Hypothalamus (tissue), 51 donors: ENCODE measurements around the gene NTRK3.

Source experiments
- DNase-seq, 51 donors: peaks; one replicate each; lab custom pipeline; 2025; lab: John Stamatoyannopoulos, UW

The NTRK3 gene

DNA sequence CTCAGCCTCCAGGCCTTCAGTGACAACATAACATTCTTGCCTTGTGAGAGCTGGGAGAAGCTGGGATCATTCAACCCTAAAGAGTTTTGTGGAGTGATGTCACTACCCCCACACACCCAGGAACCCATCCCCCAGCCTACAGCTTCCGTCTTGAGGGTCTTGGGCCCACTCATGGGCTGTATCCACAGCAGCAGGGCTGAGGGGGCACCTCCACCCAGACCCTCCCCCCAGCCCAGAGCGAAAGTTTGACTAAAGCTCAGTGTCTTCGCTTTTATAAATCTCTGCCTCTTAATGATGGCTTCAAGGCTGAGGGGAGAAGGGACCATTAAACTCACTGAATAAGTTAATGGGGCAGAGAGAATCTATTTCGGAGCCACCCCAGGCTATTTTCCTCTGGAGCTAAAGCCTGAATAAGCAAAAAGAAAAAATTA, 23.8 kb downstream of the NTRK3 start:
- DNase-seq = no peak

DNA sequence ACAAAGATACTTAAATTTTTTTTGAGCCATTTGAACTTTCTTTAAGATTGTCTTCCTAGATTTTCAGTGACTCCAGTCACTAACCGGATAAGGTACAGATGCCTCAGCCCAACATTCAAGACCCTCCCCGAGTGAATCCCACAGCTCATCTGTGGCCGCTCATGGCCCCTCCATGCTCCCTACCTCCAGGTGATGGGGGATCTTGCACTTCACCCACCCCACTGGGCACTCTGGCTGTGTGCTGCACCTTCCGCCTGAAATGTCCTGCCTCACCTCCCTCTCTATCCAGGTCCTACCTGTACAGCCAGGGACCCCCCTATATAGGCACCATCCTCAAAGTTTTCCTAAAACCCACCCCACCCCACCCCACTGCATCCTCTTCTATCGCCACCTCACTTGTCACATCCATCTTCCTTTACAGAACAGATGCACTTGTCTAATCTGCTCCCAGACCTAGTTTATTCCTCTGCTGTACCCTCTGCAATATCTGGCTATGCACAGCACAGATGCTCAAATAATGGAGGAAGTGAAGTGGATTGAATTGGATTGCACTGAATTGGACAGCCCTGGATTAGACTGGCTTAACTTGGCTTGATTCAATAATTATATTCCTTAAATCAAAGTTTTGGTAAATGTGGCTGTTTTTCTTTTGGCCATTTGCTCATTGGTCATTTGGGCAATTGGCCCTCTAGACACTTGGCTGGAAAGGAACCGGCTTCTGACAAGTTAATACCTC, 24.5 kb downstream of the NTRK3 start:
- DNase-seq = no peak

DNA sequence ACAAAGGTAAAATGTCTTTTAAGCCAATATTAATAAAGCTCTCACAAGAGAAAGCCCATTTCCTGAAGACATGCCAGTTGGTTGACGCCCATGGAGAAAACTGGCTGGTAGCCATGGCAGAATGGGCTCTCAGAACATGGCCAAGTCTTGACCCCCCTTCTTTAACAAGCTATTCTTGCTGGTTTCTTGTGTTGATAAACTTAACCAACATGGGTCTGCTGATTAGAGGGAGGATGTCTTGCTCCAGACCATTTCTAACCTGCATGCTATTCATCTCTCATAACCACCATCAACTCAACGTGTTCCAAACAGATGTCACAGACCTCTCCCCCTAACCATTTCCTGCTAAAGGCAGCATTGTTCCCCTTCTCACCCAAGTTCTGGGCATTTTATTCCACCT, 25.7 kb downstream of the NTRK3 start:
- no peak for DNase-seq

DNA sequence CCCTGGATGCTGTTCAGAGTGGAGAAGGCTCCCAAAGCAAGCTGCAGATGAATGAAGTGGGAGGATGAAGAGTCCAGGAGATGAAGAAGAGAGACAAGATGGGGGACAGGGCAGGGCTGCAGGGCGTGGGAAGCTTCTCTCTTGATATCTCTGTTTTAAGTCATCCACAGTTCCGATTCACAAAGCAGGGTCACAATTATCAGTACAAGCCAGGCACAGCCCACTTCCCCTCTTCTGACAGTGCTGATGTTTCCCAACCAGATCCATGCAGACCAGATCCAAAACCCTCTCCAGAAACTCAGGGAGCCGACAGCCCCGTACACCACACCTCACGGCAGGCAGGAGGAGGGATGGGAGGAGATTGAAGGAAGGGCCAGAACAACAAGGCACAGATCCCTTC, 31.1 kb downstream of the NTRK3 start:
- DNase-seq = no peak

DNA sequence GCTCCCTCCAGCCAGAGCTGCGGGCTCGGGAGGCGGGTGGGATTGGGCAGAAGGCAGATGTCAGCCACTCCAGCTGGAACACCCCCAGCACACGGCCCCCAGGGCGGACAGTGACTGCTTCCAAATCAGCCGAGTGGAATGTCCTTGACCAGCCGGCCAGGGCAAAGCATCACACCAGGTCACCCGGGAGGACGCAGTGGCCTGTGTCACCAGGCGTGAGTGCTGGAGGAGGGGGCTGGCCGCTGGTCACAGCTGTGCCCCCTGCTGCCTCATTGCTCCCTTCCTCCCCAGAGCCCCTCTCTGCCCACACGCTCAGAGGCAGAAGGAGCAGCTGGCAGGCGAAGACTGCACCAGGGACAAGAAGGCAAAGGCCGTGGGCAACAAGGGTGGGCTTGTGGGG, 33.5 kb downstream of the NTRK3 start:
- peak in 1 of 51 donors; percentile 15 for DNase-seq

DNA sequence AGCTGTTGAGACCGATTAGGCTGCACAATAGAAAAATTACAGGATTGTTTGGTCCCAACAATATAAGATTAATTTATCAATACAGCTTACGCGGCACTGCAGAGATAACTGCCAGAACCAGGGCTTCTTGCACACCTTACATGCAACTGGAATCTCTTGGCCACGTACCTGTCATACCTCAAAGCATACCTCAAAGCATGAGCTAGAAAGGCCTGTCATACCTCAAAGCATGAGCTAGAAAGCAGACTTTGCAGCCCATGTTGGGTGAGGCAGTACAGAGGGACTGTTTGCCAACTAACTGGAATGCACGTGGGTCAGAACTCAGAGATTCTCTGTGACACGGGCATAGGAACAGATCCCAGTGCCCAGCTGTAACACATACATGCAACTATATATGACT, 34.7 kb downstream of the NTRK3 start:
- no peak for DNase-seq

DNA sequence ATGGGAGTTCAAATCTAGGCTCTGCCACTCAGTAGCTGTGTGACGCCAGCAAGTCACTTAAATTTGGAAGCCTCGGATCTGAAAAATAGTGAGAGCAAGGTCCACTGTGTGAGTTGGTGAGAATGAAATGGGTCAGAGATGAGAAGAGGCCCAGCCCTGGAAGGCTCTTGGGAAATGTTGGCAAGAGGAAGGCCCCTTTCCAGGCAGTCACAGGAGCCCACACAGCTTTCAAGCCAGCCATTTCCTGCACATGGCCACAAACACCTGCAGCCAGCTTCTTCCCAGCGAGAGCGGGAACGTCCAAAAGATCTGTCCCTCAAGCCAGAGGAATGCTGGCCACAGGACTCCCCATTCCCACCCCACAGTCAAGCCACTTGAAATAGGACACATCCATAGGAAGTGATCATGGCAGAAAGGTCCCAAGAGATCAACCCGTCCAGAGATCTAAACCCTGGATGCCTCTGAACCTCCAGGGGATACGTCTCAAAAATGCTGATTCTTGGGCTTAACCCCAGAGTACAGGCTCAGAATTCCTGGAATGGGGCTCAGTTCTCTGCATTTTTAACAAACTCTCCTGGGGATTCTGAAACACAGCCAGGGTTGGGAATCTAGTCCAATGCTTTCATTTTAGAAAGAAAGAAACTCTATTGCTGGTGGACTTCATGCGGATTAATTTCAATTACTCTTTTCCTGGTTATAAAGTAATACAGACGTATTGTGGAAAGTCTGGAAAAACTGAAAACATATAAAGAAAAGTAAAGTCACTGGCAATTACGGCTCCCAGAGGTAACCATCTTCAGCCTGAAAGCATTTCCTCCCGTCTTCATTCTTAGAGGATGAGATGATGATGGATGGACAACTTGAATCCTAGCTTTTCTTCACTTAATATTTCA, 35.9 kb downstream of the NTRK3 start:
- peak in 12 of 51 donors; percentile 13 to 69 (median 22) for DNase-seq

DNA sequence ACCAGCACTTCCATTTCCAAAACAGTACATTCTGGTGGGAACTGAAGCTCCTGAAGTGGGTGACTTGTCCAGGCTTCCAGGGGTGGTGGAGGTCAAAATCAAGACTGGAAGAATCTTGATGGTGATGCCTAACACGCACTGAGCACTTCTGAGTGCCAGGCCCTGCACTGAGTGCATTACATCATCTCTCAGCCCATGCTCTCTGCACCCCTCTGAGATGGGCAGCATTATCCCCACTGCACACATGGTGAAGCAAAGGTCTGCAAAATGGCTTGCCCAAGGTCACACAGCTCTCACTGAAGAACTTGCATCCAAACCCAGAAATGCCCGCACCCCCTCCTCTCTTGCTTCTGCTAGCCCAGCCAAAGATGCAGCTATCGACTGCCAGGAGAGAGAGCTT, 36.9 kb downstream of the NTRK3 start:
- peak in 2 of 51 donors; percentile 12 to 19 for DNase-seq

DNA sequence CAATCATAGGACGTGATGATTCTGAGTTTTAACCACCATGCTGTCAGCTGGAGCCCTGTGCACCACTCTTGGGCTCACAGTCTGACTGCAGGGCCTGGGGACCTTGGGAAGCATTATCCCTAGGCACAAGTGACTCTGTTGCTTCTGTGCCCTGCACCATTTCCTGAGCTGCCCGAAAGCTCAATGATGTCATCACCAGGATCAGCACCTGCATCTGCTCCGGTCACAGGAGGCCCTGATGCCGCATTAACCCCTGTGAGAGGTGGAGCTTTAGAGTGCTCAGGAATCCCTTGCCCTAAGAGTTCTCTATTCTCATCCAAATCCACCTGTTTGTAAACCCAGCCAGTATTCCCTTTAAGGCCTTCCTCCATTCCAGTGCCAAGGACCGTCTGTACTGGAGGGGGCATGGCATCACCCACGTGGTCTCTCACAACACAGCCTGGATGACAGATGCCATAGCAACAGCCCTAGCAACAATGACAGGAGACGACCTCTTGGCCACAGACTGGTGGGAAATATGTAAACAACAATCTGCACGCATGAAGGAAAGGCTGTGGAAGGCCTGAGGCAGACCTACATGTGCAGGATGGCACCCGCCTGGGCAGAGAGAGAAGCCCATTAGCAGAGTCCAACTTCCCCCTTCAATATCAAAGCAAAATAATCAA, 37.9 kb downstream of the NTRK3 start:
- peak in 28 of 51 donors; percentile 8 to 78 (median 44) for DNase-seq

DNA sequence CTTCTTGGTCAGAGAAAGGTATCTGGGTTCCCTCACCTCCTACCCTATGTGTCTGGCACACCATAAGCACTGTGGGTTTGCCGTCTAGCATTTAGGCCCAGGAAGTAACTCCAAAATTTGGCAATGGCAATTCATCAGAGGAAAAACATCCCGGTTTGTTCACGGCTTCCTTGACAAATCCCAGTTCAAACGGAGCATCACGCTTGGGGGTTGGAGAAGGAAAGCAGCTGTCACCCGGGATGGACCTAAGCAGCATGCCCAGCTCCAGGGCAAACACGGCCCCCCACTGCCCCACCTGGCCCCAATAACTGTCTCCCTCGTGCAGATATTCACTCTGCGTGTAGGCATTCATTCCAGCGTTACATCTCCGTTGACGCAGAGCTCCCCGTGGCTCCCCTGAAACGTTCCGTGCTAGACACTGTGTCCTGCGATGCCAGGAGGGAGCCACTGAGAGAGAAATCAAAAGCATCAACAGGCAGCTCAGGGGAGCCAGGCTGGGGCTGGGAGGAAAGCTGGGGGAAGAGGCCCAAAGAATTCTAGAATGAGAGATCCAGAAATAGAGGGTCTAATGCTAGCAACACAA, 41.4 kb downstream of the NTRK3 start:
- DNase-seq = peak in 22 of 51 donors; percentile 8 to 65 (median 32)

DNA sequence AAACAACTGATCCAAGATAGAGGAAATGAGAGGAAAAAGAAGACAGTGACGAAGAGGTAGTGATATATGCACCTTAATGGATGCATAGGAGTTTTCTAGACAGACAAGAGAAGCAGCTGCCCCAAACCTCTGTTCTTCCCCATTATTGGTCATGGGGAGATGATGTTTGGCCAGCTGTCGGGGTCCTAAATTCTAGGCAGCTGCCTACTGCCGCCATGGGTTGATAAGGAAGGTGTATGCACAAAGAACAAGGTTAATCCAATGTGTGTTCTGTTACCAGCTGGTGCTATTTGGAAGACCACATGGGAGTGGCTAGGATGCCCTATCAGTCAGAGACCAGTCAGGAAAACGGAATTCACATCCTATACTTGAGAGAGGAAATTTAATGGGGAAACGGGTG, 47.4 kb downstream of the NTRK3 start:
- no peak for DNase-seq

DNA sequence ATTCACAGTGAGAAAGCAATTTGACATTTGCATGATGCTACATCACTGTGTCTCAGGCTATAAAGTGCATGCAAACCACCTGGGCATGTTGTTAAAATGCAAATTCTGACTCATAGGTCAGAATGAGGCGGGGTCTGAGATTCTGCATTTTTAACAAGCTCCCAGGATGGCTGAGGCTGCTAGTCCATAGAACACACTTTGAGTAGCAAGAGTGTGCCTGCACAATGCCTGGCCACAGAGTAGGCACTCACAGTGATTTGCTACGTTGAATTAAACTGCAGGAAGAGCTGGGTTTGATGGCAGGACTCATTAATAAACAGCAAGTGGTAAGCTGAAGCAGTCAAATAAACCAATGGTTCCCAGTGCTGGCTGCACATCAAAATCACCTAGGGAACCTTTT, 48.1 kb downstream of the NTRK3 start:
- DNase-seq = peak in 8 of 51 donors; percentile 16 to 51 (median 34)

DNA sequence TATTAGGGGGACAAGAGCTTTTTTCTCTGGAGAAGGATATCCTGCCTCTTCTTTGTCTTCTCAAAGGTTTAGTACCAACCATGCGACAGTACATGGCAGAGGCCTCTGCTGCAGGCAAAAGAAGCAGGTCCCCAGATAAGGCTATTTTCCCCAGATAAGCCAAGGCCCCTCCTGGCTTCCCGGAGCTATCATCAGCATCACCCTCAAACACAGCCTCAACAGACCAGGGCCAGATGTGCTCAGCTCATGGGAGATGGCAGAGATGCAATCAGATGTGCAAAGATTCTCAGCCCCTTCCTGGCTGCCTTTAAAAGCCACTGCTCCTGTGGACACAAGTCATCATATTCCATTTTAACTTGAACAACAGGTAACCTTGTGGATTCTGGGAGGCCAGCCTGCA, 49.0 kb downstream of the NTRK3 start:
- DNase-seq = no peak

DNA sequence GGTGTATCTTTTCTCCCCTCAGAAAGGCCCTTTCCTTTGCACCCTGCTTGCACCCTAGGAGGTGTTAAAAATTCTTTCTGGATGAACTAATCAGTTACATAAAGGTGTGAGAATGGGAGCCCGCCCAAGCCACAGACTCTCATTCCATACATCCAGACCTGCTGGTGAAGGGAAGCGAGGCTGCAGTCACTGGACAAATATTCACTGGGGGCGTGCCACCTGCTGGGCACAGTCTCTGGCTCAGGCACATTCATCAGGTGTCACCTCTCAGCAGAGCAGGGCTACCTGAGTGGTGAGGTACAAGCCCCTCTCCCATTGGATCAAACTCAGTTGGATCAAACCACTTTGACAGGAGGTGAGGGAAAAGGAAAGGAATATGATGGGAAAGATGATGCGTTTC, 52.0 kb downstream of the NTRK3 start:
- no peak for DNase-seq

DNA sequence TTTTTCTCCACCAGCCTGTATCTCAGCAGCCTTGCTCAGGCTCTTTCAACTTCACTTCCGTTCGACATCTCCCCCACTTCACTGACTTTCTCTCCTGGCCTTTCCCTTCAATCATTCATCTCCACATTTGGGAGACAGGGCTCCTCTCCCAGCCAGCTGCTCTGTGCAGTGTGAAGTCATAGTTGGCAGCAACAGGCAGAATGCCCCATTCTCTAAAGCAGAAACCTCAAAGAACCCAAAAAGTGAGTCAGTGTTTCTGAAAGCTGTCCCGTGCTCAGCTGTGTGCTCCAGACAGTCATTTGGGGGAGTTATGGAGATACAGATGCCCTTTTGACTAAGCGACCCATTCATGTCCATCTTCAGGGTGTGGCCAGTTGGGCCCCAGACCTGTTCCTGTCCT, 54.3 kb downstream of the NTRK3 start:
- peak in 6 of 51 donors; percentile 4 to 29 (median 22) for DNase-seq

DNA sequence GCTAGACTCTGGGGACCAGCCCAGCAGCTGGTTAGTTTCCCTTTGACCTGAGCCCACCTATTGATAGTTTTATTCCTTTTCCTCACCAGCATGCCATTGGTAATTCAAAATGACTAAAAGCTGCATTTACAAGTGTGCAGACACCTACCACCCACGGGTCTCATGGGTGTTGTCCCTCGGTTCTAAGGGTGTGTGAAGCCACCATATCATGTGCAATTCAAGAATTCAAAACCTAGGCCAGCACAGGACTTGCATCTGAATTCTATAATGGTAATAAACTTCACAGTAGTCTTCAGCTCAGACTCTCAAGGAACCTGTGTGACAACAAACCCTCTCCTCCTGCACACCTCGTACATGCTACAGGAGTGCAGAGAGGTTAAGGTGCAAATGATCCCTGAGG, 55.3 kb downstream of the NTRK3 start:
- no peak for DNase-seq

DNA sequence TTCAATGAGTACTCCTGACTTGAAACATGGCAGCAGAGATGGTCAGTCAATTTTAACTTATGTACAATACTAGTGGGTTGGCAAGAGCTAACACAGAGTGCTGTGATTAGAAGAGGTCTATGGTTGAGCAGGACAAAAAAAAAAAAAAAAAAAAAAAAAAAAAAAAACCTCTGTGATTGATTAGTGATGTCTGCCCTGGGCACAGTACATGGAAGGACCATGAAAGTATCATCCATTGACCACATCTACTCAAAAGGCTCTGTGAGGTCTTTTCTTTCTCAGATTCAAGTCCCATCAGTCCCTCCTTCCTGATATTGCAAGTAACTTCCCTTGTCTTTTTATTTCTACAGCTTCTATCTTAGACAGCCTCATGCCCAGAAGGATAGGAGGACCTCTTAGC, 59.6 kb downstream of the NTRK3 start:
- no peak for DNase-seq

DNA sequence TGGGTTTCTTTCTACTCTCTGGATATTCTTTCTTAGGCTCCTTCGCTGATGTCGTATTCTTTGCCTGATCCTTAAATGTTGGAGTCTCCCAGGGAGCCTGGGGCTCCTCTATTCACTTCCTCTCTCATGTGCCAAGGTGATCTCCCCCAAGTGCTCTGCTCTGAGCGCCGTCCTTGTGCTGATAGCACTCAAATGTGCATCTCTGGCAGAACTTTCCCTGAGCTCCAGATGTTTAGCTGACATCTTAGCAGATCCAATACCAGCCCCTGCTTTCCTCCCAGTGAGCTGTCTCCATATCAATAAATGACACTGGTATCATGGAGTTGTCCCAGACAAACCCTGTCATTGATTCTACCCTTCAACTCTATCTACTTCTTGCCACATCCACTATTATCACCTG, 62.4 kb downstream of the NTRK3 start:
- DNase-seq = no peak

DNA sequence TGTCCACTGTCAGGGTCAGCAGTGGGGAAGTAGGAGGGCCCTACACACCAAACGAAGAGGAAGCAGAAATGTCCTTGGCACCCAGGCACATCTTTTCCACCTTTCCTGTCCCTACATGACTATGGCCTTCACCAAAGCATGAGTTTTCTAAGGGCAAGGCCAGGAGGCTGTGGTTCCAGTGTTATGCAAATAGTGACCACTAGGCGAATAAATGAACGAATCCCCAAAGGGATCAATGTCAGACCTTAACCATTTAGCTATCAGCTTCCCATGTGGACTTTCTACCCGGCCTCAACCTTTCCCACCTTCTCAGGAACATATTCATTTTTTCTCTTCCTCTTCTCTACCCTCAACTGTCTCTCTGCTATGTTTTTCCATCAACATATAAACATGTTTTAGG, 63.1 kb downstream of the NTRK3 start:
- DNase-seq = no peak

DNA sequence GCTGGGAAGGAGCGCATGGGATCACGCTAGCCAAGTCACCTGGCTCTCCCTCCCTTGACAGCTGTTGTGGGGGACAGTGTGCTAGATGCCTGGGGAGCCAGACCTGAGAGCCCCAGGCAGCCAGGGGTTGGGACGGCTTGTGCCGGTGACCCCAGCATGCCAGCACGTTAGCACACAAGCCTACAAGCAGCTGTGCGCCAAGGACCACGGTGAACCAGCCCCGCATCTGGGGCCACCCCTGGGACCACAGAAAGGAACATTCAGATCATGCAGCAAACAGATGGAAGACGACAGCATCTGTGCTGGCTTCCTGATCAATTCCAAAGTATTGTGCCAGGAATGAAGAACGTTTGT, 64.8 kb downstream of the NTRK3 start:
- no peak for DNase-seq

DNA sequence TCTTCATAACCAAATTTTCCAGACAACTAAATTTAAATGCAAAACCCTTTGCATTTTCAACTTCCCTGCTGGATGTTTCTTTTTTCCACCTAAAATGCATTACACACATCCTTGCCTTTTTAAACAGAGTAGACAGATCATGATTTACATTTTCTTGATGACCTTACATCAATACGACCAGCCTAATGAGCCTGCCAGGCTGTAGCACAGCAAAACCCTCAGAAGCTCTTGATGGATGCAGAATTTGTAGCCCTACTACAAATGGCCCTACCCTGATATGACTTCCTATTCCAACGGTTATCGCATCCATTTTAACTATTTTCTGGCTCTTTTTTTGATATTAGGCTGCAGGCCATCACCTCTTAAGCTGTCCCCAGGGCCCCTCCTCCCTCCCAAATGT, 66.3 kb downstream of the NTRK3 start:
- DNase-seq = no peak
